K562 (cell line): ENCODE data around the gene SELENOK. TPM values are rescaled to one million over a fixed set of nuclear protein-coding genes. Genes with fewer than 3 reads are reported as not detected.

Experiments used
- ATAC-seq: fragments of 200-7000 bp; cut with Tn5 transposase; 3 replicates; pipeline ENCODE4 v1.9.1; 2020; ENCODE audit warnings: moderate library complexity
- Bru-seq: library from RNA; stranded (reverse); fragments of 400-500 nt; gene quantifications from one replicate; lab custom pipeline; 2021; lab: Mats Ljungman, UMichigan
- BruChase-seq, 2 experiments: library from RNA; stranded (reverse); fragments of 400-500 nt; gene quantifications; one replicate each; lab custom pipeline; 2021; lab: Mats Ljungman, UMichigan
- BruUV-seq: library from RNA; stranded (reverse); fragments of 400-500 nt; replicated peaks from 2 replicates; lab custom pipeline; 2021; lab: Mats Ljungman, UMichigan
- CTCF ChIA-PET: fragments of 300-600 bp; formaldehyde crosslinking; extraction: SDS; loops from one replicate; lab custom pipeline; 2021; ENCODE audit warnings: low intra/inter-chr PET ratio; lab: Yijun Ruan, JAX
- POLR2A ChIA-PET: fragments of 300-600, 350-650 bp; sonication (Branson Sonifier 250); formaldehyde crosslinking; extraction: SDS; loops from one replicate; lab custom pipeline; 2021; ENCODE audit warnings: antibody characterized with exemption, inconsistent platforms; lab: Yijun Ruan, JAX
- DNase-seq, 4 experiments: peaks; one replicate each; pipeline versions ENCODE4 v3.0.0 to v3.0.0-alpha.2; 2011 to 2018; ENCODE audit warnings: low spot score in 3 of 4, mixed read lengths in 3 of 4; ENCODE audit errors: extremely low read depth in 1 of 4
- FAIRE-seq: peaks from 2 replicates; lab custom pipeline; 2011; peaks lifted over from hg19 to GRCh38; lab: Jason Lieb, UNC
- H2AFZ ChIP-seq: 2 replicates; pipeline ENCODE4 v1.6.0; 2011; ENCODE audit warnings: low read depth, low read length, control low read depth, inconsistent platforms
- H3K27ac ChIP-seq: fragments of 200-600 bp; 3 replicates; pipeline ENCODE4 v1.8.0; 2011; ENCODE audit warnings: low read depth, mild to moderate bottlenecking, control low read depth, inconsistent platforms, low read length, moderate library complexity, mixed read lengths; ENCODE audit errors: extremely low read depth
- H3K27me3 ChIP-seq, 2 experiments: fragments of 300-600 bp in 1 of 2; 2 replicates in 1 of 2; 3 replicates in 1 of 2; pipeline versions ENCODE4 v1.6.0 to v1.8.0; 2011; ENCODE audit warnings: inconsistent platforms in 2 of 2, low read length in 2 of 2, mild to moderate bottlenecking in 1 of 2, mixed read lengths in 1 of 2, moderate library complexity in 1 of 2; ENCODE audit not compliant: control insufficient read depth in 2 of 2, insufficient read depth in 2 of 2
- H3K36me3 ChIP-seq: fragments of 300-600 bp; 3 replicates; pipeline ENCODE4 v1.8.0; 2011; ENCODE audit warnings: mild to moderate bottlenecking, low read length, inconsistent platforms; ENCODE audit not compliant: control insufficient read depth, insufficient read depth
- H3K4me1 ChIP-seq, 2 experiments: fragments of 200-600 bp in 1 of 2; replicated peaks in 1 of 2; 2 replicates in 1 of 2; 3 replicates in 1 of 2; pipeline versions ENCODE4 v1.5.1 to v1.8.0; 2011; ENCODE audit warnings: inconsistent platforms in 2 of 2, low read length in 2 of 2, mild to moderate bottlenecking in 1 of 2, mixed read lengths in 1 of 2, moderate library complexity in 1 of 2; ENCODE audit not compliant: control insufficient read depth in 2 of 2, insufficient read depth in 2 of 2
- H3K4me2 ChIP-seq: 2 replicates; pipeline ENCODE4 v1.6.1; 2011; ENCODE audit warnings: low read length, control low read depth, inconsistent platforms, mixed read lengths; ENCODE audit not compliant: insufficient read depth
- H3K4me3 ChIP-seq: fragments of 200-600 bp; sonication (generic), shearing (Covaris generic); 2 replicates; pipeline ENCODE4 v1.5.1; 2016; ENCODE audit warnings: control low read depth, inconsistent platforms
- H3K79me2 ChIP-seq: fragments of 200-600 bp; 3 replicates; pipeline ENCODE4 v1.8.0; 2011; ENCODE audit warnings: low read length, inconsistent platforms; ENCODE audit not compliant: control insufficient read depth, insufficient read depth
- H3K9ac ChIP-seq, 2 experiments: 2 replicates each; pipeline versions ENCODE4 v1.6.0 to v1.6.1; 2011; ENCODE audit warnings: low read depth in 2 of 2, low read length in 2 of 2, control low read depth in 1 of 2, inconsistent platforms in 1 of 2, mild to moderate bottlenecking in 1 of 2, mixed read lengths in 1 of 2; ENCODE audit not compliant: insufficient read depth in 1 of 2
- H3K9me1 ChIP-seq: one replicate; pipeline ENCODE4 v1.6.0; 2011; ENCODE audit warnings: inconsistent platforms, mild to moderate bottlenecking, low read length, moderate library complexity; ENCODE audit not compliant: control insufficient read depth, insufficient read depth
- H3K9me3 ChIP-seq: replicated peaks from 2 replicates; pipeline ENCODE4 v1.5.1; 2011; ENCODE audit warnings: low read depth, low read length, inconsistent platforms; ENCODE audit not compliant: control insufficient read depth, insufficient read depth
- H4K20me1 ChIP-seq: replicated peaks from 2 replicates; pipeline ENCODE4 v1.6.1; 2011; ENCODE audit warnings: low read length, inconsistent platforms, mixed read lengths; ENCODE audit not compliant: control insufficient read depth, insufficient read depth
- ATF1 ChIP-seq, 2 experiments: fragments of 450-650 bp in 1 of 2; IDR thresholded peaks; 2 replicates each; pipeline ENCODE4 v1.6.1; 2016; ENCODE audit warnings: missing compliant biosample characterization in 1 of 2, missing genetic modification characterization in 1 of 2
- NELFE ChIP-seq: IDR thresholded peaks from 2 replicates; pipeline ENCODE4 v1.6.1; 2011; ENCODE audit warnings: mild to moderate bottlenecking; ENCODE audit not compliant: insufficient read depth, insufficient read length
- PBX2 ChIP-seq, 2 experiments: IDR thresholded peaks in 1 of 2; conservative IDR thresholded peaks in 1 of 2; 2 replicates each; pipeline ENCODE4 v1.6.1; 2016; ENCODE audit warnings: low read depth in 2 of 2, mild to moderate bottlenecking in 1 of 2, missing compliant biosample characterization in 1 of 2, missing genetic modification characterization in 1 of 2, moderate library complexity in 1 of 2
- TBP ChIP-seq: optimal IDR thresholded peaks from 2 replicates; pipeline ENCODE3; 2011; ENCODE audit warnings: low read depth, low read length, improper control_type of control experiment
- YY1 ChIP-seq, 3 experiments: IDR thresholded peaks; 2 replicates each; pipeline ENCODE4 v1.6.1; 2011; ENCODE audit warnings: low read length in 2 of 3, mild to moderate bottlenecking in 2 of 3, moderate library complexity in 2 of 3, borderline replicate concordance in 1 of 3, control low read depth in 1 of 3, low read depth in 1 of 3; ENCODE audit not compliant: insufficient read depth in 3 of 3, insufficient replicate concordance in 2 of 3, control insufficient read depth in 1 of 3, insufficient read length in 1 of 3; ENCODE audit errors: extremely low read depth in 1 of 3
- ZKSCAN1 ChIP-seq: fragments of 150-350 bp; IDR thresholded peaks from 2 replicates; pipeline ENCODE4 v1.6.1; 2016; ENCODE audit warnings: low read depth, low read length
- WGBS: fragments of 100-300 bp; shearing (Covaris generic); methylation state at CpG from one replicate; pipeline ENCODE4 v1.1.6; 2016; ENCODE audit warnings: low coverage, mixed read lengths; ENCODE audit not compliant: insufficient coverage; ENCODE audit errors: missing lambda C conversion rate; 5-methylcytosine and 5-hydroxymethylcytosine counted together
- in situ Hi-C: fragments of 300-500 bp; cut with MboI; formaldehyde crosslinking; loops from 4 replicates; pipeline ENCODE4 v1.15.0; 2018; ENCODE audit warnings: inconsistent platforms, mixed read lengths
- intact Hi-C: fragments of 100-400 bp; cut with micrococcal nuclease; formaldehyde crosslinking; loops from 2 replicates; pipeline ENCODE4 v1.14.2; 2022
- long read RNA-seq, 3 experiments: library from polyadenylated mRNA in 2 of 3; library from RNA in 1 of 3; unstranded in 2 of 3; stranded (forward) in 1 of 3; transcript quantifications; one replicate each; pipeline ENCODE4 v2.0.0, GENCODE V29; 2019 to 2022
- polyA minus RNA-seq, 3 experiments: library from RNA; depleted of rRNA, polyadenylated mRNA; stranded (reverse); fragments of >200 nt; gene quantifications; 2 replicates each; pipeline ENCODE4 v1.2.3, GENCODE V29; 2011
- polyA plus RNA-seq, 8 experiments: library from polyadenylated mRNA; depleted of rRNA in 4 of 8; stranded (reverse) in 5 of 8; unstranded in 3 of 8; fragments of >200 nt; fragmentation: Nextera tagmentation in 2 of 8; fragmentation: Illumina TruSeq in 1 of 8; extraction: Ambion mirVana in 2 of 8; extraction: Trizol in 1 of 8; gene quantifications; 2 replicates each; pipeline versions ENCODE4 v1.2.1 to v1.2.3, GENCODE V29; 2011 to 2014; ENCODE audit warnings: inconsistent platforms in 1 of 8, missing spikeins in 1 of 8
- total RNA-seq, 7 experiments: library from RNA; depleted of rRNA in 6 of 7; stranded (reverse); fragments of >200 nt in 6 of 7; fragmentation: Illumina TruSeq in 2 of 7; extraction: Trizol in 2 of 7; gene quantifications; 2 replicates each; pipeline versions ENCODE4 v1.2.1 to v1.2.3, GENCODE V29; 2011 to 2021; ENCODE audit warnings: low replicate concordance in 1 of 7
- TF ChIP-seq, protein P1 (sequence below), 2 experiments: fragments of 450-650 bp in 1 of 2; sonication (generic) in 1 of 2; formaldehyde crosslinking in 1 of 2; IDR thresholded peaks in 1 of 2; conservative IDR thresholded peaks in 1 of 2; 2 replicates each; pipeline versions ENCODE4 v1.6.1 to v1.8.1; 2016 to 2023; ENCODE audit warnings: mild to moderate bottlenecking in 2 of 2, moderate library complexity in 2 of 2, inconsistent platforms in 1 of 2, missing genetic modification reagents in 1 of 2

SELENOK gene
- total RNA-seq (2011; cell fraction: chromatin; rRNA removed; ENCODE audit: low replicate concordance) = 20.0 and 31.3 TPM in 2 replicates
- total RNA-seq (2011; cell fraction: nucleolus; rRNA removed) = 26.8 and 30.0 TPM in 2 replicates
- total RNA-seq (2011; cell fraction: nucleoplasm; rRNA removed) = 33.1 and 41.2 TPM in 2 replicates
- 28.7 and 29.7 TPM in 2 replicates for total RNA-seq (2014; rRNA removed)
- total RNA-seq (2014; rRNA removed; fragmentation: Illumina TruSeq; extraction: Trizol) = 34.8 and 43.9 TPM in 2 replicates
- total RNA-seq (2015; rRNA removed; fragmentation: Illumina TruSeq; extraction: Trizol) = 12.6 and 18.3 TPM in 2 replicates
- 23.5 and 27.9 TPM in 2 replicates for total RNA-seq (2021)
- polyA plus RNA-seq (2011; rRNA removed) = 83.9 and 102 TPM in 2 replicates
- polyA plus RNA-seq (2011; cell fraction: cytosol; rRNA removed) = 14.1 and 29.2 TPM in 2 replicates
- 10.8 and 22.6 TPM in 2 replicates for polyA plus RNA-seq (2011; cell fraction: nucleus; rRNA removed)
- 20.8 and 36.9 TPM in 2 replicates for polyA plus RNA-seq (2012)
- 23.9 and 28.2 TPM in 2 replicates for polyA plus RNA-seq (2014; fragmentation: Illumina TruSeq; extraction: Trizol)
- polyA plus RNA-seq (2014; fragmentation: Nextera tagmentation; extraction: Ambion mirVana) = 100 to 1,000 TPM; 150 to 164 TPM
- 39.3 and 46.7 TPM in 2 replicates for polyA plus RNA-seq (2014; rRNA removed)
- 13.8 and 19.5 TPM in 2 replicates for polyA minus RNA-seq (2011; rRNA and poly(A)+ RNA removed)
- 7.3 and 7.7 TPM in 2 replicates for polyA minus RNA-seq (2011; cell fraction: cytosol; rRNA and poly(A)+ RNA removed)
- polyA minus RNA-seq (2011; cell fraction: nucleus; rRNA and poly(A)+ RNA removed) = 5.9 and 10.1 TPM in 2 replicates
- percentile 87 among the genes with signal in this experiment for Bru-seq, nascent RNA
- percentile 74 among the genes with signal in this experiment for BruChase-seq, experiment 1, labeled RNA remaining after a 2-hour chase
- percentile 79 among the genes with signal in this experiment for BruChase-seq, experiment 2, labeled RNA remaining after a 6-hour chase
- long read RNA-seq, experiment 1, transcript SELENOK-204 (5 exons, 1,633 nt) = major isoform, 62 of 86 reads
- long read RNA-seq, experiment 1, partial matches to known transcripts = 20 of 86 reads
- long read RNA-seq, experiment 1, other reads (novel, unspliced or antisense) = 3 of 86 reads
- long read RNA-seq, experiment 2, transcript SELENOK-204 (5 exons, 1,633 nt) = major isoform, 26 of 32 reads
- long read RNA-seq, experiment 2, partial matches to known transcripts = 3 of 32 reads
- long read RNA-seq, experiment 2, other reads (novel, unspliced or antisense) = 3 of 32 reads
- long read RNA-seq, experiment 3, transcript SELENOK-204 (5 exons, 1,633 nt) = major isoform, 43 of 44 reads
- long read RNA-seq, experiment 3, partial matches to known transcripts = 0 of 44 reads
- long read RNA-seq, experiment 3, other reads (novel, unspliced or antisense) = 1 of 44 reads

- no TSS peak for BruUV-seq
- Histone ChIP-seq H2AFZ (peak within 1 kb of the TSS; percentile 93), H4K20me1 (peaks cover 13% of the 10 kb centered on the region; the same call in 1 of the 2 replicates), H3K4me1 (peaks cover 0 to 11% of the 10 kb centered on the region in 2 experiments; a peak in 3 of 5 replicates), H3K9me1 (peaks cover 2% of the 10 kb centered on the region), H3K79me2 (peaks cover 21% of the 10 kb centered on the region), H3K27me3 (no peaks in the 10 kb centered on the region), H3K36me3 (peaks cover 16% of the 10 kb centered on the region; the same call in 2 of the 3 replicates), H3K4me3 (peak within 1 kb of the TSS; percentile 81), H3K27ac (peak within 1 kb of the TSS; percentile 85), H3K4me2 (peak within 1 kb of the TSS; percentile 73), H3K9ac (peak within 1 kb of the TSS; percentile 84 to 93), H3K9me3 (no peaks in the 10 kb centered on the region)
- ChIA-PET CTCF (no interaction called here), POLR2A (interaction anchor here (0.5 to 1.4 kb wide), 6 partner anchors 11 to 757 kb away, joined by 3 to 5 read pairs (median 3); no protein-coding TSS in a partner anchor)
- FAIRE-seq (peak; percentile 98), ATAC-seq (peak; percentile 98), DNase-seq (peak; percentile 86 to 97 (median 89))
- in situ Hi-C loops (no loop called here), intact Hi-C loops (no loop called here)
- WGBS = 0% methylated on average over 34 of the region's 73 CpGs
- TF ChIP-seq PBX2 (CRISPR knock-in tag; IDR thresholded peaks at IDR 0.05; ENCODE audit: low read depth) (no peak), PBX2 (tag; conservative IDR thresholded peaks at IDR 0.05; ENCODE audit: low read depth) (peak; percentile 37; the same call in 1 of the 2 replicates), ATF1 (CRISPR knock-in tag; IDR thresholded peaks at IDR 0.05) (peak; percentile 68), ATF1 (tag; IDR thresholded peaks at IDR 0.05) (peak; percentile 98), ZKSCAN1 (0 out of 2 replicates have a peak, but pooled peaks have one; percentile 17), YY1 (IDR thresholded peaks at IDR 0.05; ENCODE audit: borderline replicate concordance in 1 of 3, control insufficient read depth in 1 of 3, extremely low read depth in 1 of 3, insufficient read depth in 3 of 3, insufficient read length in 1 of 3, insufficient replicate concordance in 2 of 3, low read depth in 1 of 3, low read length in 2 of 3) (peak in 1 of 3 experiments; percentile 46), TBP (peak; percentile 60), NELFE (no peak)
- TF ChIP-seq, protein P1, sequence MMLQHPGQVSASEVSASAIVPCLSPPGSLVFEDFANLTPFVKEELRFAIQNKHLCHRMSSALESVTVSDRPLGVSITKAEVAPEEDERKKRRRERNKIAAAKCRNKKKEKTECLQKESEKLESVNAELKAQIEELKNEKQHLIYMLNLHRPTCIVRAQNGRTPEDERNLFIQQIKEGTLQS (IDR thresholded peaks at IDR 0.05) = peak; percentile 26
- TF ChIP-seq, protein P1 (CRISPR knock-in tag; conservative IDR thresholded peaks at IDR 0.05) = no peak
Observed at GRCh38 chr3:53891497-53892285, at the start of gene SELENOK. Gene SELENOK (minus strand): TSS chr3:53891859.
